Esophagus squamous epithelium (tissue), 5 donors: Measurements from ENCODE around the gene NT5DC4. TPM values are rescaled to one million over a fixed set of nuclear protein-coding genes. Genes with fewer than 3 reads are reported as not detected.

Experiments
- DNase-seq: peaks from one replicate; lab custom pipeline; 2025; lab: John Stamatoyannopoulos, UW
- H3K27ac ChIP-seq, 4 donors: fragments of 200-600 bp; sonication (generic); one replicate each; pipeline ENCODE4 v1.5.1; 2016 to 2019; ENCODE audit warnings: mild to moderate bottlenecking in 1 of 4
- H3K27me3 ChIP-seq, 4 donors: fragments of 200-600 bp; sonication (generic); 1 replicate in 3 of 4; 2 replicates in 1 of 4; pipeline versions ENCODE4 v1.5.1 to v1.6.0; 2017 to 2021; ENCODE audit warnings: antibody characterized with exemption in 1 of 4
- H3K36me3 ChIP-seq, 3 donors: fragments of 200-600 bp; sonication (generic); one replicate each; pipeline ENCODE4 v1.5.1; 2016 to 2019
- H3K4me1 ChIP-seq, 3 donors: fragments of 200-600 bp; sonication (generic); one replicate each; pipeline ENCODE4 v1.5.1; 2017 to 2019
- H3K4me3 ChIP-seq, 4 donors: fragments of 200-600 bp; sonication (generic); 1 replicate in 3 of 4; 2 replicates in 1 of 4; pipeline ENCODE4 v1.5.1; 2016 to 2019; ENCODE audit warnings: mild to moderate bottlenecking in 2 of 4, moderate library complexity in 1 of 4
- H3K9me3 ChIP-seq, 3 donors: fragments of 200-600 bp; sonication (generic); one replicate each; pipeline ENCODE4 v1.5.1; 2016 to 2019
- POLR2A ChIP-seq, 4 donors: fragments of 450-650 bp; IDR thresholded peaks; one replicate each; pipeline ENCODE4 v1.6.1; 2017; ENCODE audit warnings: antibody characterized with exemption in 4 of 4, mild to moderate bottlenecking in 4 of 4, moderate library complexity in 3 of 4
- WGBS, 2 donors: methylation state at CpG; one replicate each; pipeline ENCODE4 v1.1.5; 2018; 5-methylcytosine and 5-hydroxymethylcytosine counted together
- intact Hi-C: fragments of 100-400 bp; cut with DNase I; formaldehyde crosslinking; loops from one replicate; pipeline ENCODE4 v1.15.0; 2022
- total RNA-seq, 4 donors: library from RNA; depleted of rRNA; stranded (reverse); fragments of >200 nt; gene quantifications; one replicate each; pipeline ENCODE4 v1.1.0, GENCODE V29; 2016
- TF ChIP-seq, protein P1 (sequence below), 6 experiments: fragments of 450-650 bp in 4 of 6; fragments of 200-600 bp in 2 of 6; sonication (generic) in 2 of 6; IDR thresholded peaks; one replicate each; pipeline ENCODE4 v1.5.1; 2016 to 2019; ENCODE audit warnings: antibody characterized with exemption in 6 of 6, mild to moderate bottlenecking in 4 of 6, moderate library complexity in 4 of 6
- donor health status: DM: yes; HTN: yes; CAD: no.

Gene NT5DC4
- total RNA-seq, 4 donors from 2014 or later = not detected

DNA sequence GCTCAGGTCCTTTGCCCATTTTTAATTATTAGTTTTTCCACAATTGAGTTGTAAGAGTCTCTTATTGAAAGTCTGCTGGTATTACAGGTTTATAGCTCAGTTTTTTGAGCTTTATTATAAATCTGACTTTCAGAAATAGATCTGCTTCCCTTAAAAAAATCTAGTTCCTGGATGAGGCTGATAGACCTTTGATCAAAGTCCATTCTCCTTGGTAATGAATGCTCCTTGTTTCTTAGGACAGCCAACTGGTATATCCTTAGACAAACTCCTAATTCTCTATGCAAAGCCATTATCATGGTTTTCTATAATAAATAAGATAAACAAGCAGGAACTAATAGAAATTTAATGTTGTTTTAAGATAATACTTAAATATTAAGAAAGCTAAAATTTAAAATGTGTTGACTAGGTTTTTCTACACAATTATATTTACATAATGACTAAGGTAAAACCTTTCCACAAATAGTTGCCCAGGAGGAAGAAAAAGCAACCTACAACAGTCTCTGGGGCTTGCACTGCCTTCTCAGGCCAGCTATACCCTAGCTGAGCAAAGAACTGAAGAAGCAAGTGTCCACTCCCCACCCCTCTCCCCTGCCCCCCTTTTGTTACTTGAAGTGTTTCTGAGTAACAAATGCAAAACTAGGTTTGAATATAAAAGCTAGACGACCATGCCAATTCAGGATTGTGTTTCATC, 16.9 kb downstream of the NT5DC4 start:
- 46 to 64% methylated on average over 1 of the region's 1 CpG for WGBS, 2 donors
- Histone ChIP-seq H3K4me3 (no peak overlapping the region), H3K36me3 (no peaks in the 10 kb centered on the region), H3K27ac (no peak overlapping the region), H3K9me3 (no peaks in the 10 kb centered on the region), H3K4me1 (peaks cover 0 to 10% (median 3%) of the 10 kb centered on the region in 3 donors), H3K27me3 (no peaks in the 10 kb centered on the region)
- no peak for DNase-seq
- TF ChIP-seq, protein P1, sequence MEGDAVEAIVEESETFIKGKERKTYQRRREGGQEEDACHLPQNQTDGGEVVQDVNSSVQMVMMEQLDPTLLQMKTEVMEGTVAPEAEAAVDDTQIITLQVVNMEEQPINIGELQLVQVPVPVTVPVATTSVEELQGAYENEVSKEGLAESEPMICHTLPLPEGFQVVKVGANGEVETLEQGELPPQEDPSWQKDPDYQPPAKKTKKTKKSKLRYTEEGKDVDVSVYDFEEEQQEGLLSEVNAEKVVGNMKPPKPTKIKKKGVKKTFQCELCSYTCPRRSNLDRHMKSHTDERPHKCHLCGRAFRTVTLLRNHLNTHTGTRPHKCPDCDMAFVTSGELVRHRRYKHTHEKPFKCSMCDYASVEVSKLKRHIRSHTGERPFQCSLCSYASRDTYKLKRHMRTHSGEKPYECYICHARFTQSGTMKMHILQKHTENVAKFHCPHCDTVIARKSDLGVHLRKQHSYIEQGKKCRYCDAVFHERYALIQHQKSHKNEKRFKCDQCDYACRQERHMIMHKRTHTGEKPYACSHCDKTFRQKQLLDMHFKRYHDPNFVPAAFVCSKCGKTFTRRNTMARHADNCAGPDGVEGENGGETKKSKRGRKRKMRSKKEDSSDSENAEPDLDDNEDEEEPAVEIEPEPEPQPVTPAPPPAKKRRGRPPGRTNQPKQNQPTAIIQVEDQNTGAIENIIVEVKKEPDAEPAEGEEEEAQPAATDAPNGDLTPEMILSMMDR (IDR thresholded peaks at IDR 0.05) = no peak
- no peak for TF ChIP-seq POLR2A (IDR thresholded peaks at IDR 0.05)
- intact Hi-C loops = no loop called here

DNA sequence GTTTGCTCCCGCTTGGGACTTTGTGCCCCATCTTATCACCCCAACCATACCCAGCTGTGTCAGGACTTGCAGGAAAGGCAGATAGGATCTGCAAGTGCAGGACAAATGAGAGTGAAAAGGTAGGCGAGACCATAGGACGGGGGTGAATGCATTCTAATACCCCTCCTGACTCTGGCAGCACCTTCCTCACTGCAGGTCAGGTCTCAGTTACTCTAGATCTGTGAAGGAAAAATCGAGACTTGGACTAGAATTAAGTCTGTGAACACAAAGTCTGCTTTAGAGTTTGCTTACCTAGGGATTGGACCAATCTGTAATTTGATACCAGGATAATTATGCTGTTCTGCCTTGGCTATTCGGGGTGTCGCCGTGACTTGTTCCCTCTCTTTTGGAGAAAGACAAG, 19.7 kb downstream of the NT5DC4 start:
- Histone ChIP-seq H3K9me3 (no peaks in the 10 kb centered on the region), H3K27me3 (no peaks in the 10 kb centered on the region), H3K36me3 (no peaks in the 10 kb centered on the region), H3K4me1 (peaks cover 0 to 10% (median 3%) of the 10 kb centered on the region in 3 donors), H3K27ac (no peak overlapping the region), H3K4me3 (no peak overlapping the region)
- TF ChIP-seq, protein P1 (IDR thresholded peaks at IDR 0.05) = no peak
- no peak for TF ChIP-seq POLR2A (IDR thresholded peaks at IDR 0.05)
- no peak for DNase-seq
- intact Hi-C loops = loop anchor here (10.0 kb wide), 1 partner anchor 144 kb away; no protein-coding TSS in a partner anchor
- WGBS, 2 donors = 39 to 63% methylated on average over 7 of the region's 7 CpGs

DNA sequence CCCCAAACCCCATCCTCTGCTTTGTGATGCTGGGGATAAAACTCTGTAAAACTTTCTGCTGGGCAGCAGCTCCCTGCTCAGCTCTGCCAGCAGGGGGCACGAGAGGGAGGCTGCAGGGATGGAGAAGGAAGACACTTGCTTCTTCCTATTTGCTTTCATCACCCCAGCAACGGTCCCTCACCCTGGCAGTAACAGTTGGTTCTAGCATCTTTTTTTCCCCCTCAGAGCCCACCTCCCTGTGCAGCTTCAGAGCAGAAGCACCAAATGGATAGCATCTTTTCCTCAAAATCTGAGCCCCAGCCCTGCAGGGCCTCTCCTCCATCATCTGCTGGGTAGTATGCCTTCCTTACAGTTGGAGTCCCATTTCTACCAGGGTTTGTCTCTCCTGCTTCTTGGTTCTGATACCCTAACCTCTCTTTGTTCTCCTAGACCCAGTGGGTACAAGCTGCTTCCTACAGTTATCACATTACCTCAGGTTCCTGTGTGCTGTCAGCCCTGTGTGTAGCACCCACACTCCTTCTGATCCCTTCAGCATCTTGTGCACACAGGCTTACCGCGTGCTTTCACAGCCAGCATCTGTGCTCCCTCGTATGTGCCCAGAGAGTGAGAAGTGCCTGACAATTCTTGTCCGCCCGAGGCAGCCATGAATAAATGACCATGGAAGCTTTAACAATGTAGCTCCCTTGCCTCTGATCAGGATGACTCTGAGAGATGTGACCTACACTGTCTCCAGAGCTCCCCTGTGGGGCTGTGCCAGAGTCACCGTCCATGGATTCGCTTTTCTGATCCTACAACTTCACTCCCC, 29.1 kb downstream of the NT5DC4 start:
- H3K4me3 ChIP-seq = no peak overlapping the region
- intact Hi-C loops = loop anchor here (5.0 to 10.0 kb wide), 2 partner anchors 135 to 192 kb away; no protein-coding TSS in a partner anchor
- TF ChIP-seq, protein P1 (IDR thresholded peaks at IDR 0.05) = peak; percentile 78 to 95 (median 92)
- TF ChIP-seq POLR2A (IDR thresholded peaks at IDR 0.05) = no peak
- H3K4me1 ChIP-seq = peaks cover 0 to 9% (median 0%) of the 10 kb centered on the region in 3 donors
- DNase-seq = no peak
- H3K9me3 ChIP-seq = no peaks in the 10 kb centered on the region
- H3K27me3 ChIP-seq = no peaks in the 10 kb centered on the region
- H3K36me3 ChIP-seq = no peaks in the 10 kb centered on the region
- H3K27ac ChIP-seq = peak overlapping the region in 1 of 4 donors; percentile 19
- 56 to 59% methylated on average over 9 of the region's 9 CpGs for WGBS, 2 donors

GRCh38 chr2:112750560-112750843, 29.7 kb downstream of the NT5DC4 start:
- TF ChIP-seq, protein P1 (IDR thresholded peaks at IDR 0.05) = no peak
- Histone ChIP-seq H3K9me3 (no peaks in the 10 kb centered on the region), H3K27ac (no peak overlapping the region), H3K27me3 (no peaks in the 10 kb centered on the region), H3K36me3 (no peaks in the 10 kb centered on the region), H3K4me3 (no peak overlapping the region), H3K4me1 (peaks cover 0 to 12% (median 0%) of the 10 kb centered on the region in 3 donors)
- DNase-seq = no peak
- intact Hi-C loops = no loop called here
